Lower leg skin (tissue), 3 donors: ENCODE results near the gene SPACDR.

ENCODE experiments used
- CTCF ChIP-seq, 3 donors: fragments of 450-650 bp; IDR thresholded peaks; one replicate each; pipeline ENCODE4 v1.5.1; 2016; ENCODE audit warnings: antibody characterized with exemption in 3 of 3, mild to moderate bottlenecking in 3 of 3, moderate library complexity in 2 of 3
- POLR2A ChIP-seq, 2 donors: fragments of 450-650 bp; IDR thresholded peaks; one replicate each; pipeline ENCODE4 v1.6.1; 2016 to 2017; ENCODE audit warnings: antibody characterized with exemption in 2 of 2, mild to moderate bottlenecking in 1 of 2, moderate library complexity in 1 of 2

- TF ChIP-seq CTCF (IDR thresholded peaks at IDR 0.05) (no peak), POLR2A (IDR thresholded peaks at IDR 0.05) (no peak)
Observed at GRCh38 chr7:100481466-100481865, 17.4 kb upstream of the SPACDR start.
